Measurements from ENCODE around the gene PLTP.

DNA sequence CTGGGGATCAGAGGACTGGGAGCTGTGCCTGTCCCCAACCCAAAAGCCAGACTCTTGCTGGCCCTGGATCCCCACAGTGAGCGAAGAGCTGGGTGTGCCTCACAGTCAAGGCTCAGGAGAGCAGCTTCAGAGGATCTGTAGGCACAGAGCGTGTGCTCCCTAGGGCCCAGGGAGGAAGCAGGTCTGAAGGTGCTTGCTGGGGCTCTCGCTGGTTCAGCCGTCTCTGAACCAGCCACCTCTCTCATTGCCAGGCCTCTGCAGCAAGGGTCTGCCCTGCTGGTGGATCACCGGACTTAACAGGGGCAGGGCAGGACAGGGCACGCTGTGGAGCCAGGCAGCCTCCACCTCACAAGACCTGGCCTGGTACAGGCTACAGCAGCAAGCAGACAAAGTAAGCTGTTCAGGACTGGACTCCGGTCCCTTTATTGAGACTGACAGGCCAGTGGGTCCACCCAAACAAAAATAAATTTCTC, 36.3 kb upstream of the PLTP start:
- TF ChIP-seq EZH2 (IDR thresholded peaks at IDR 0.05; ENCODE audit: insufficient read depth, poor library complexity, severe bottlenecking) (no peak), EZH2phosphoT487 (IDR thresholded peaks at IDR 0.05; ENCODE audit: insufficient read depth, low read depth) (no peak)

Measured in GM23248 (cell line).